ENCODE data around the gene HPGDS. TPM values are rescaled to one million over a fixed set of nuclear protein-coding genes. Genes with fewer than 3 reads are reported as not detected.

Gene HPGDS
- total RNA-seq, 2 donors from 2014 or later, result 2.1 to 3.4 TPM

- no peak for DNase-seq (ENCODE audit: low spot score)
- Histone ChIP-seq H3K4me3 (no peak overlapping the region), H3K27ac (no peak overlapping the region), H3K36me3 (no peaks in the 10 kb centered on the region), H3K27me3 (replicated peaks; ENCODE audit: insufficient read depth) (no peaks in the 10 kb centered on the region), H3K9me3 (no peaks in the 10 kb centered on the region), H3K4me1 (replicated peaks) (no peaks in the 10 kb centered on the region)
- TF ChIP-seq POLR2AphosphoS5 (IDR thresholded peaks at IDR 0.05) (no peak), POLR2A (IDR thresholded peaks at IDR 0.05) (no peak), CTCF (IDR thresholded peaks at IDR 0.05) (no peak)
- intact Hi-C loops (cut with DNase I), result loop anchor here (5.0 to 10.0 kb wide), 2 partner anchors 87 to 425 kb away; no protein-coding TSS in a partner anchor
- WGBS, result 89% methylated on average over 4 of the region's 4 CpGs
Measured at GRCh38 chr4:94307231-94307871, 35.3 kb downstream of the HPGDS start.

GRCh38 chr4:94306713-94307112 lies 35.9 kb downstream of the HPGDS start:
- intact Hi-C loops (cut with DNase I), result loop anchor here (5.0 to 10.0 kb wide), 2 partner anchors 88 to 426 kb away; no protein-coding TSS in a partner anchor
- Histone ChIP-seq H3K9me3 (no peaks in the 10 kb centered on the region), H3K36me3 (no peaks in the 10 kb centered on the region), H3K27me3 (replicated peaks; ENCODE audit: insufficient read depth) (no peaks in the 10 kb centered on the region), H3K4me1 (replicated peaks) (no peaks in the 10 kb centered on the region), H3K27ac (no peak overlapping the region), H3K4me3 (no peak overlapping the region)
- 81% methylated on average over 3 of the region's 3 CpGs for WGBS
- TF ChIP-seq CTCF (IDR thresholded peaks at IDR 0.05) (no peak), POLR2A (IDR thresholded peaks at IDR 0.05) (no peak), POLR2AphosphoS5 (IDR thresholded peaks at IDR 0.05) (no peak)
- no peak for DNase-seq (ENCODE audit: low spot score)

- intact Hi-C loops (cut with DNase I), result loop anchor here (5.0 to 10.0 kb wide), 2 partner anchors 89 to 427 kb away; no protein-coding TSS in a partner anchor
- DNase-seq (ENCODE audit: low spot score), result no peak
- WGBS, result 74% methylated on average over 5 of the region's 5 CpGs
- no peaks in the 10 kb centered on the region for H3K27me3 ChIP-seq (replicated peaks; ENCODE audit: insufficient read depth)
- H3K9me3 ChIP-seq, result no peaks in the 10 kb centered on the region
- H3K4me1 ChIP-seq (replicated peaks), result no peaks in the 10 kb centered on the region
- no peaks in the 10 kb centered on the region for H3K36me3 ChIP-seq
- no peak overlapping the region for H3K27ac ChIP-seq
- no peak overlapping the region for H3K4me3 ChIP-seq
- TF ChIP-seq POLR2AphosphoS5 (IDR thresholded peaks at IDR 0.05) (no peak), CTCF (IDR thresholded peaks at IDR 0.05) (no peak)
Measured at GRCh38 chr4:94305466-94306225, 37.0 kb downstream of the HPGDS start.

- no peak overlapping the region for H3K27ac ChIP-seq
- intact Hi-C loops (cut with DNase I), result loop anchor here (10.0 kb wide), 1 partner anchor 90 kb away; no protein-coding TSS in a partner anchor
- no peaks in the 10 kb centered on the region for H3K36me3 ChIP-seq
- no peaks in the 10 kb centered on the region for H3K9me3 ChIP-seq
- no peaks in the 10 kb centered on the region for H3K27me3 ChIP-seq (replicated peaks; ENCODE audit: insufficient read depth)
- H3K4me1 ChIP-seq (replicated peaks), result no peaks in the 10 kb centered on the region
- 47% methylated on average over 2 of the region's 2 CpGs for WGBS
- TF ChIP-seq CTCF (IDR thresholded peaks at IDR 0.05) (peak in 3 of 4 experiments; percentile 58 to 70 (median 68)), POLR2A (IDR thresholded peaks at IDR 0.05) (no peak)
- no peak overlapping the region for H3K4me3 ChIP-seq
- DNase-seq (ENCODE audit: low spot score), result peak; percentile 12
Measured at GRCh38 chr4:94304365-94304971, 38.2 kb downstream of the HPGDS start.
